WTC11 (cell line): Measurements from ENCODE around the gene GZF1. TPM values are rescaled to one million over a fixed set of nuclear protein-coding genes. Genes with fewer than 3 reads are reported as not detected.

Experiments used
- ATAC-seq: fragments of 200-7000 bp; cut with Tn5 transposase; 2 replicates; pipeline ENCODE4 v1.10.0; 2021; ENCODE audit warnings: mild to moderate bottlenecking, moderate library complexity
- CTCF ChIA-PET: fragments of 300-600 bp; sonication (Branson Sonifier 250); formaldehyde crosslinking; loops from one replicate; lab custom pipeline; 2021; ENCODE audit warnings: antibody characterized with exemption; lab: Charles Lee
- POLR2A ChIA-PET: fragments of 350-600 bp; sonication (Branson Sonifier 250); formaldehyde crosslinking; loops from one replicate; lab custom pipeline; 2021; ENCODE audit warnings: antibody characterized with exemption; lab: Charles Lee
- DNase-seq: peaks from one replicate; pipeline ENCODE4 v3.0.0; 2021; ENCODE audit warnings: low spot score
- H3K27ac Mint-ChIP-seq: 2 replicates; pipeline ENCODE4 v1.8.0; 2021; ENCODE audit warnings: mixed read lengths
- H3K27me3 Mint-ChIP-seq: 2 replicates; pipeline ENCODE4 v1.8.0; 2021; ENCODE audit warnings: low read depth, mild to moderate bottlenecking, moderate library complexity, mixed read lengths
- H3K36me3 Mint-ChIP-seq: 2 replicates; pipeline ENCODE4 v1.8.0; 2021; ENCODE audit warnings: mixed read lengths
- H3K4me1 Mint-ChIP-seq: 2 replicates; pipeline ENCODE4 v1.8.0; 2022; ENCODE audit warnings: mixed read lengths
- H3K4me3 Mint-ChIP-seq: 2 replicates; pipeline ENCODE4 v1.8.0; 2021; ENCODE audit warnings: mild to moderate bottlenecking, moderate library complexity, mixed read lengths
- H3K9me3 Mint-ChIP-seq: 2 replicates; pipeline ENCODE4 v1.8.0; 2021; ENCODE audit warnings: mixed read lengths
- AFF4 ChIP-seq: sonication (generic); formaldehyde crosslinking; IDR thresholded peaks from 2 replicates; pipeline ENCODE4 v1.8.1; 2023; ENCODE audit warnings: mild to moderate bottlenecking, missing genetic modification reagents, borderline replicate concordance
- CREM ChIP-seq: sonication (generic); formaldehyde crosslinking; IDR thresholded peaks from 2 replicates; pipeline ENCODE4 v1.8.1; 2022; ENCODE audit warnings: mild to moderate bottlenecking, missing genetic modification reagents, moderate library complexity
- CTCF ChIP-seq: fragments of 200-600 bp; IDR thresholded peaks from 2 replicates; pipeline ENCODE4 v1.8.0; 2022; ENCODE audit warnings: antibody characterized with exemption
- FOXP4 ChIP-seq: sonication (generic); formaldehyde crosslinking; IDR thresholded peaks from 2 replicates; pipeline ENCODE4 v1.8.0; 2022; ENCODE audit warnings: mild to moderate bottlenecking, missing genetic modification reagents
- GABPB1 ChIP-seq: sonication (generic); formaldehyde crosslinking; IDR thresholded peaks from 2 replicates; pipeline ENCODE4 v1.8.1; 2023; ENCODE audit warnings: mild to moderate bottlenecking, missing genetic modification reagents
- IRF2 ChIP-seq: sonication (generic); formaldehyde crosslinking; IDR thresholded peaks from 2 replicates; pipeline ENCODE4 v1.8.0; 2022; ENCODE audit warnings: low read depth, missing genetic modification reagents, borderline replicate concordance
- MAX ChIP-seq: sonication (generic); formaldehyde crosslinking; IDR thresholded peaks from 2 replicates; pipeline ENCODE4 v1.8.0; 2022; ENCODE audit warnings: mild to moderate bottlenecking, missing genetic modification reagents
- MLX ChIP-seq: sonication (generic); formaldehyde crosslinking; IDR thresholded peaks from 2 replicates; pipeline ENCODE4 v1.8.1; 2023; ENCODE audit warnings: mild to moderate bottlenecking, missing genetic modification reagents, moderate library complexity
- MXD4 ChIP-seq: fragments of 250-450 bp; sonication (Bioruptor Pico); IDR thresholded peaks from 2 replicates; pipeline ENCODE4 v1.8.0; 2021; ENCODE audit warnings: mild to moderate bottlenecking, moderate library complexity, borderline replicate concordance
- NFYB ChIP-seq: sonication (generic); formaldehyde crosslinking; conservative IDR thresholded peaks from 2 replicates; pipeline ENCODE4 v1.8.0; 2022; ENCODE audit warnings: low read depth, missing genetic modification reagents
- NR2C2 ChIP-seq: sonication (generic); formaldehyde crosslinking; IDR thresholded peaks from 2 replicates; pipeline ENCODE4 v1.8.0; 2022; ENCODE audit warnings: mild to moderate bottlenecking, missing genetic modification reagents
- PRDM15 ChIP-seq: sonication (generic); formaldehyde crosslinking; IDR thresholded peaks from 2 replicates; pipeline ENCODE4 v1.8.0; 2022; ENCODE audit warnings: missing genetic modification reagents
- RELA ChIP-seq: sonication (generic); formaldehyde crosslinking; IDR thresholded peaks from 2 replicates; pipeline ENCODE4 v1.8.1; 2022; ENCODE audit warnings: missing genetic modification reagents, mild to moderate bottlenecking, borderline replicate concordance
- SP1 ChIP-seq: sonication (generic); formaldehyde crosslinking; conservative IDR thresholded peaks from 2 replicates; pipeline ENCODE4 v1.8.1; 2022; ENCODE audit warnings: missing genetic modification reagents
- TEAD1 ChIP-seq: sonication (generic); formaldehyde crosslinking; IDR thresholded peaks from 2 replicates; pipeline ENCODE4 v1.8.0; 2022; ENCODE audit warnings: mild to moderate bottlenecking, missing genetic modification reagents
- TEAD4 ChIP-seq: sonication (generic); formaldehyde crosslinking; IDR thresholded peaks from 2 replicates; pipeline ENCODE4 v1.8.0; 2022; ENCODE audit warnings: mild to moderate bottlenecking, missing genetic modification reagents
- USF2 ChIP-seq: sonication (generic); formaldehyde crosslinking; IDR thresholded peaks from 2 replicates; pipeline ENCODE4 v1.8.1; 2023; ENCODE audit warnings: mild to moderate bottlenecking, missing genetic modification reagents, moderate library complexity
- ZNF138 ChIP-seq: sonication (generic); formaldehyde crosslinking; conservative IDR thresholded peaks from 2 replicates; pipeline ENCODE4 v1.8.1; 2022; ENCODE audit warnings: mild to moderate bottlenecking, moderate library complexity, missing genetic modification reagents
- ZNF281 ChIP-seq: sonication (generic); formaldehyde crosslinking; IDR thresholded peaks from 2 replicates; pipeline ENCODE4 v1.8.0; 2023; ENCODE audit warnings: mild to moderate bottlenecking, missing genetic modification reagents
- ZNF396 ChIP-seq: fragments of 250-450 bp; sonication (Bioruptor Pico); IDR thresholded peaks from 2 replicates; pipeline ENCODE4 v1.8.0; 2021; ENCODE audit warnings: mild to moderate bottlenecking, moderate library complexity, borderline replicate concordance
- ZNF423 ChIP-seq: fragments of 250-450 bp; sonication (Bioruptor Pico); IDR thresholded peaks from 2 replicates; pipeline ENCODE4 v2.1.2; 2022; ENCODE audit warnings: mild to moderate bottlenecking, moderate library complexity
- total RNA-seq: library from RNA; stranded (reverse); gene quantifications from 3 replicates; pipeline ENCODE4 v1.2.3, GENCODE V29; 2021

The GZF1 gene
- total RNA-seq, 1 experiment from 2014 or later = 9.5 TPM

GRCh38 chr20:23408957-23409356 lies 47.0 kb downstream of the GZF1 start:
- DNase-seq (no peak), ATAC-seq (no peak)
- TF ChIP-seq RELA (CRISPR knock-in tag) (no peak), AFF4 (no peak), ZNF281 (CRISPR knock-in tag) (no peak), CTCF (no peak), ZNF138 (CRISPR knock-in tag) (no peak), TEAD4 (CRISPR knock-in tag) (no peak), CREM (CRISPR knock-in tag) (no peak), ZNF396 (CRISPR knock-in tag) (no peak), ZNF423 (CRISPR knock-in tag) (no peak), TEAD1 (CRISPR knock-in tag) (no peak), NFYB (no peak), NR2C2 (CRISPR knock-in tag) (no peak), MLX (CRISPR knock-in tag) (no peak), USF2 (no peak), MXD4 (no peak), SP1 (CRISPR knock-in tag) (no peak), GABPB1 (CRISPR knock-in tag) (no peak), IRF2 (CRISPR knock-in tag) (no peak)
- Mint-ChIP-seq H3K9me3 (no peaks in the 10 kb centered on the region), H3K36me3 (no peaks in the 10 kb centered on the region), H3K4me3 (no peak overlapping the region), H3K4me1 (peaks cover 13% of the 10 kb centered on the region), H3K27ac (no peak overlapping the region), H3K27me3 (no peaks in the 10 kb centered on the region)
- ChIA-PET CTCF (no interaction called here), POLR2A (no interaction called here)

GRCh38 chr20:23409800-23410199 lies 47.8 kb downstream of the GZF1 start:
- Mint-ChIP-seq H3K27ac (no peak overlapping the region), H3K27me3 (no peaks in the 10 kb centered on the region), H3K36me3 (no peaks in the 10 kb centered on the region), H3K9me3 (no peaks in the 10 kb centered on the region), H3K4me3 (no peak overlapping the region), H3K4me1 (peaks cover 13% of the 10 kb centered on the region)
- CTCF ChIA-PET = no interaction called here
- POLR2A ChIA-PET = no interaction called here
- peak; percentile 60 for ATAC-seq
- no peak for DNase-seq
- no peak for TF ChIP-seq MAX (CRISPR knock-in tag)
- no peak for TF ChIP-seq FOXP4 (CRISPR knock-in tag)
- TF ChIP-seq PRDM15 (CRISPR knock-in tag) = no peak
- no peak for TF ChIP-seq ZNF396 (CRISPR knock-in tag)
